ENCODE measurements around the gene EXOC6B. TPM values are rescaled to one million over a fixed set of nuclear protein-coding genes. Genes with fewer than 3 reads are reported as not detected.

EXOC6B gene
- polyA plus RNA-seq, 3 donors, result 3.2 to 8.2 (median 8.0) TPM

- WGBS, 3 donors, result 63 to 89% (median 73%) methylated on average over 2 of the region's 2 CpGs
- no peak overlapping the region for H3K27ac ChIP-seq (ENCODE audit: low read depth, low read length)
Measured at GRCh38 chr2:72198532-72199241, 627.1 kb downstream of the EXOC6B start.

DNA sequence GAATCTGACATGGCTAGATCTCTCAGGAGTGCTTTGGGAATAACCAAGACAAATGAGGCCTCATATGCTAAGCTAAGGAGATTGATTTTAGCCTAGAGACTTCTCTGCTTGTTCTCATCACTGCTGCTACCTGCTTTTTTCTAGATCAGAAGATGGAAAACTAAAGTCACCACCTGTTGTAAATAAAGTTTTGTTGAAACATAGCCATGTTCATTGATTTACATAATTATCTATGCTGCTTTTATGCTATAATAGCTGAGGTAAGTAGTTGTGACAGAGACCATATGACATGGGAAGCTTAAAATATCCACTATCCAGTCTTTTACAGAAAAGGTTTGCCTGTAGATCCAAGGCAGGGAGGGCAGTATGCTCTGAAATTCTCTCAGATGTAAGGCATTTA lies 632.1 kb downstream of the EXOC6B start:
- H3K27ac ChIP-seq (ENCODE audit: low read depth, low read length), result no peak overlapping the region

GRCh38 chr2:72191441-72191840 lies 634.4 kb downstream of the EXOC6B start:
- WGBS, 3 donors, result 74 to 80% (median 76%) methylated on average over 1 of the region's 1 CpG
- no peak overlapping the region for H3K27ac ChIP-seq (ENCODE audit: low read depth, low read length)

DNA sequence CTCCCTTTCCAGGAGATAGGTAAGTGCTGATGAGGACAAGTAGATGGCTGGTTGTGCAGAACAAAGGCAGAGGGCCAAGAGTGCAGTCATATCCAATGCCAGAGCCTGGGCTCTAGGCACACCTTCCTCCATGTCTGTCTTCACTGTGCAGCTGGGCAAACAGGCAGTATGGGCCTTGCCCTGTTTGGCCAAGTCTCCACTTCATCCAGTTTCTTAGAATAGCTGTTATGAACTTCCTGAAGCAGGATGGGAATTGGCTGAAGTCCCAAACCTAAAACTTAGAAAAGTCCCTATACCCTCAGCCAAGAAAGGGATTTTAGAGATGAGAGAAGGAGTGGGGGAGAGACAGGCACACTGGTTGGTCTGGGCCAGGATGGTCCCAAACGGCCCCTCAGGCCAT lies 640.6 kb downstream of the EXOC6B start:
- WGBS, 3 donors, result 58 to 88% (median 60%) methylated on average over 1 of the region's 1 CpG
- H3K27ac ChIP-seq (ENCODE audit: low read depth, low read length), result no peak overlapping the region

DNA sequence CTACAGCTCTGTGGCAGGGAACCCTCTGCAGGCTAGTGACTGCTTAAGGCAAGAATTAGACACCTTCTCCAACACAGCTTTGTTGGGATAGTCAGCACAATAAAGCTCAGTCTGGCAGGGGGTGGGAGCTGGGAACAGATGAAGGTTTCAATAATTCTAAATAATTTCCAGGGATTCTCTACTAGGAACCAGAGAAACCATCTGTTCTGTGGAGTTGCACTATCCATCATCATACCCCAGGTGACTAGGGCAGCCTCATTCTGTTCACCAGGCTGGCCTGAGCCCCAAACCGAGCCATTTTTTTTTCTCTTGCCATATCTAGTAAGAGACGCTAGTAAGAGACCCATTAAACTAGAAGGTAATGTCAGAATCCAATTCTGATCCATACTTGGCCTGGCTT lies 642.4 kb downstream of the EXOC6B start:
- H3K27ac ChIP-seq (ENCODE audit: low read depth, low read length), result no peak overlapping the region
- WGBS, 3 donors, result 93 to 98% (median 96%) methylated on average over 2 of the region's 2 CpGs

DNA sequence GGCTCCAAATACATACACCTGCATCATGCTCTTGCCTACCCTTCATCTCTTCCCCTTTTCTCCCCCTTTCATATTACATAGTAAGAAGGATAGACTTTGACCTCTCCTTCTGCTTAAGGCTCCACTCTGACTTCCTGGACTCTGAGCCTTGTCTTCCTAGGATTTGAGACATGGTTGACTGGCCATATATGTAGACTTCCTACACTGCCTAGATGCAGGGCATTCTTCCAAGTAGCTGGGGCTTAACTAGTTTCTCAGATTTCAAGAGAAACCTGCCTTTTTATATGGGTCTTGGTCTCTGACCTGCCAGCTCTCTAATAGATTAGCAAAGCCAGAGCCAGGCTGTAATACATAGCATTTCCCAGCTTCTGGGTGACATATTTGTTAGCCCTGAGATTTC lies 642.8 kb downstream of the EXOC6B start:
- no peak overlapping the region for H3K27ac ChIP-seq (ENCODE audit: low read depth, low read length)

- 50 to 73% (median 56%) methylated on average over 4 of the region's 4 CpGs for WGBS, 3 donors
- H3K27ac ChIP-seq (ENCODE audit: low read depth, low read length), result no peak overlapping the region
Measured at GRCh38 chr2:72182547-72182946, 643.3 kb downstream of the EXOC6B start.

DNA sequence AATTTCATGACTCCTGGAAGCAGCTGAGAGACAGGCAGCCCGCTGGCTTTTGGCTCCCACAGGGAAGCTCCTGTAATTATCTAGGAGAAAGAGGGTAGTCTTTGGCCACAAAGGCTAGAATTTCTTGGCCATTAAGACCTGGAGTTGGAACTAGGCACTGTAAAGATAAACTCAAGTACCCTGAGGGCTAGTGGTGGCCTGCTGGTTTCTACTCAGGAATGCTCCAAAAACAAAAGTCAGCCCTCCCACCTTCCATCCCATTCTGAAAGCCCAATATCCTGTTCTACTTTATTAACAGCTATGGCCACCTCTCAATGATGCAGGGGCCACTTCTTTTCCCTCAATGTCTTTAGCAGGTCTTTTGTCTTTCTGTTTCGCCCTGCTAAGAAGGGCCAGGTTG lies 644.2 kb downstream of the EXOC6B start:
- WGBS, 3 donors, result 92 to 98% (median 94%) methylated on average over 2 of the region's 2 CpGs
- no peak overlapping the region for H3K27ac ChIP-seq (ENCODE audit: low read depth, low read length)

- H3K27ac ChIP-seq (ENCODE audit: low read depth, low read length), result no peak overlapping the region
- 96 to 100% (median 100%) methylated on average over 1 of the region's 1 CpG for WGBS, 3 donors
Measured at GRCh38 chr2:72180351-72180750, 645.5 kb downstream of the EXOC6B start.

DNA sequence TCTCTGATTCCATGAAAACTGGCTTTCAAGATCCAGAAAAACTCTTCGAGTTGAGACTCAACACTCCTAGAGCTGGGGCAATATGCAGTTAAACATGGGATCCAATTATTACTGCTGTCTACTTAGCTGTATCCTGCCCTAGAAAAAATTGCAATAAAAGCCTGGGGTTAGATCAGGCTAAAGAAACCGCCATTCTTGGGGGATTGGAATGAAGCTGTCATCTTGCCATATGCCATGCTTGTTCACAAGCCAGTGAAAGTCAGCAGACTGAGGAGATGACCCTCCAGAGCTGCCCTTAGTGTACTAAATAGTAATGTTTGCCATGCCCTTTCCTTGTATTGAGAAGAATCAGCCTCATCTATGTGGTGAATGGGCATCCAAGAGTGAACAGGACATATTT lies 647.3 kb downstream of the EXOC6B start:
- 91 to 100% (median 98%) methylated on average over 2 of the region's 2 CpGs for WGBS, 3 donors
- H3K27ac ChIP-seq (ENCODE audit: low read depth, low read length), result no peak overlapping the region

GRCh38 chr2:72176281-72176680 lies 649.6 kb downstream of the EXOC6B start:
- 68 to 96% (median 91%) methylated on average over 1 of the region's 1 CpG for WGBS, 3 donors
- no peak overlapping the region for H3K27ac ChIP-seq (ENCODE audit: low read depth, low read length)

DNA sequence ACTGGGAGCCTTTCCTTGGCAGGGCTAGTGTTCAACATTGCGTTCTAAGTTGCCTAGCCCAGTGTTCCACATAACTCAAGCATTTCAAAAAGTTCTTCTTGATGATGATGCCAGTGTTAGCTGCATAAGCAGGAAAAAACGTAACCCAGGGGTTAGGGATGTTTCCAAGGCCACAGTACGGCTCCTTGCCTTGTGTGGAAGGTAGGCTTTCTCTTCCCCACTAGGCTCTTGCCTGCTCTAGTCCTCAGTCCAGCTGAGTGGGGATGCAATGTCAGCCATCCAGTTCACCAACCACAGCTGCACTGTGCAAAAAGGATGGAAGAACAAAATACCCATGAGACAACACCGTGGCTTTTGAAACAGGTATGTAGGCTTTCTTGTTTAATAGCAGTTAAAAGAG lies 650.2 kb downstream of the EXOC6B start:
- no peak overlapping the region for H3K27ac ChIP-seq (ENCODE audit: low read depth, low read length)
- WGBS, 3 donors, result 91 to 97% (median 93%) methylated on average over 4 of the region's 4 CpGs

DNA sequence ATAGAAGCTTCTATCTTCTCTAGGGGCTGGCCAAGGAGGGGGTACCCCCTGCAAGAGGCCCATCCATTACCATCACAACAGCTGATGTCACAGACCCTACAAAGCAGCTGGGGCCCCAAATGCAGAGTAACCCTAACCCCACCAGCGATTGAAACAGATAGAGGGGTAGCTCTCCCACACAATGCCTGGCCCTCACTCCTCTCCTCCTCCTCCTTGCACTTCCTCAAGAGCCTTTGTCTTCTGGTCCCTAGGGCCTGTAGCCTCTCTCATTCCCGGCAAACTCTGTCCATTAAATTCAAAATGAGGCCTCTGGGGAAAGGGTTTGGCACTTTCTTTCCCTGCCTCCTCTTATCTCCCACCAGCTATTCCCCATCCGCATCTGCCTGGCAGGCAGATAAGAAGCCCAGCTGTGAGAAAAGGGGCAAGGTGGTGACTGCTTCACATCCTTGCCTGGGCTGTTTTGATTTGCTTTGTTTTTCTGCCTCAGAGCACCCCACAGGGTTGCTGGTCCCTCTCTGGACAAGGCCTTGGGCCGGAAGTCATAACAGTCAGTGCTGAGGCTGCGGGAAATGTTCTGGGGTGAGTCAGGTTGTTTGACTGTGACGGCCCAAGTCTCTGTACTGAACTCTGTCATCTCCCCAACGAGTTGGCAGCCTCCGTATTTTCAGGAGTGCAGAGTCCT lies 652.1 kb downstream of the EXOC6B start:
- no peak overlapping the region for H3K27ac ChIP-seq (ENCODE audit: low read depth, low read length)
- WGBS, 3 donors, result 61 to 71% (median 63%) methylated on average over 8 of the region's 8 CpGs

DNA sequence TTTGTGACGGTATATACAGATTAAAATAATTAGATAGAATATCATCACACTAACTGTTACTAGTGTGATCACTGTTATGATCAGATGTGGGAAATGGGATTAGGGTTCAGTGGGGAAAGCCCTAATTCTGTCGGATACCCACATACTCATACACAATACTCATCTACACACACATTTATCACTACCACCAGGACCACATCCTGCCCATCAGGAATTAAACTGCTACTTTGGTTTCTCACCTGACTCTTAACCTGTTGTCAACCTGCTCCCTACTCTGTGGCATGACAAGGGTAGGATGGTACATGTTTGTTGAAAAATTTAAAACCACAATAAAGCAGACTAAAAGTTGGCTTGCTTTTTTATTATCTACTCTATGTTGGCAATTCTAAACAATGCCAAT lies 653.4 kb downstream of the EXOC6B start:
- 93 to 96% (median 93%) methylated on average over 2 of the region's 2 CpGs for WGBS, 3 donors
- H3K27ac ChIP-seq (ENCODE audit: low read depth, low read length), result no peak overlapping the region

DNA sequence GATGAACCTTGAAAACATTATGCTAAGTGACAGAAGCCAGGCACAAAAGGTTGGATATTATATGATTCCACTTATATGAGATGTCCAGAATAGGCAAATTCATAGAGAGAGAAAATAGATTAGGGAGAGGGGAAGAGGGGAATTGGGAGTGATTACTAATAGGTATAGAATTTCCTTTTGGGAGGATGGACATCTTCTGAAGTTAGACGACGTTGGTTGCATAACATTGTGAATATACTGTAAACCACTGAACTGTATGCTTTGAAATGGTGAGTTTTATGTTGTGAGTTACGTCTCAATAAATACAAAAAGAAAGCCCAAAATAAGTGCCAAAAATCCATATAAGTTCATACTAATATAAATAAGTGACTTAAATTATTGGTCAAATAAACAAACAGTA lies 659.6 kb downstream of the EXOC6B start:
- no peak overlapping the region for H3K27ac ChIP-seq (ENCODE audit: low read depth, low read length)
- WGBS, 3 donors, result 77 to 85% (median 78%) methylated on average over 3 of the region's 3 CpGs

DNA sequence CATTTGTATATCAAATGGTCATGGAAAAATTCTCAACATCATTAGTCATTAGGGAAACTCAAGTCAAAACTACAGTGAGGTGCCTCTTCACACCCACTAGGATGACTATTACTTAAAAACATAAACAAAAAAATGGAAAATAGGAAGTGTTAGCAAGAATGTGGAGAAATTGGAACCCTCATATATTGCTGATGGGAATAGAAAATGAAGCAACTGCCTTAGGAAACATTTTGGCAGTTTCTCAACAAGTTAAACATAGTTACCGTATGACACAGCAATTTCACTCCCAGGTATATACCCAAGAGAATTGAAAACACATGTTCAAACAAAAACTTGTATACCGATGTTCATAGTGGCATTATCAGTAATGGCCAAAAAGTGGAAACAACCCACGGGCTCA lies 660.0 kb downstream of the EXOC6B start:
- 76 to 79% (median 79%) methylated on average over 3 of the region's 3 CpGs for WGBS, 3 donors
- H3K27ac ChIP-seq (ENCODE audit: low read depth, low read length), result no peak overlapping the region

GRCh38 chr2:72162574-72162973 lies 663.3 kb downstream of the EXOC6B start:
- no peak overlapping the region for H3K27ac ChIP-seq (ENCODE audit: low read depth, low read length)
- WGBS, 3 donors, result 90 to 95% (median 93%) methylated on average over 5 of the region's 5 CpGs

- 84 to 91% (median 91%) methylated on average over 12 of the region's 12 CpGs for WGBS, 3 donors
- no peak overlapping the region for H3K27ac ChIP-seq (ENCODE audit: low read depth, low read length)
Measured at GRCh38 chr2:72159211-72159993, 666.4 kb downstream of the EXOC6B start.

Measured in adipose tissue (tissue), 3 donors.